ENCODE measurements around the gene ARFRP1. TPM values are rescaled to one million over a fixed set of nuclear protein-coding genes. Genes with fewer than 3 reads are reported as not detected.
A peak's percentile ranks its signal among the peaks of the same experiment; 100 is the strongest.

The ARFRP1 gene
- total RNA-seq, 1 donor from 2014 or later: 47.1 TPM

DNA sequence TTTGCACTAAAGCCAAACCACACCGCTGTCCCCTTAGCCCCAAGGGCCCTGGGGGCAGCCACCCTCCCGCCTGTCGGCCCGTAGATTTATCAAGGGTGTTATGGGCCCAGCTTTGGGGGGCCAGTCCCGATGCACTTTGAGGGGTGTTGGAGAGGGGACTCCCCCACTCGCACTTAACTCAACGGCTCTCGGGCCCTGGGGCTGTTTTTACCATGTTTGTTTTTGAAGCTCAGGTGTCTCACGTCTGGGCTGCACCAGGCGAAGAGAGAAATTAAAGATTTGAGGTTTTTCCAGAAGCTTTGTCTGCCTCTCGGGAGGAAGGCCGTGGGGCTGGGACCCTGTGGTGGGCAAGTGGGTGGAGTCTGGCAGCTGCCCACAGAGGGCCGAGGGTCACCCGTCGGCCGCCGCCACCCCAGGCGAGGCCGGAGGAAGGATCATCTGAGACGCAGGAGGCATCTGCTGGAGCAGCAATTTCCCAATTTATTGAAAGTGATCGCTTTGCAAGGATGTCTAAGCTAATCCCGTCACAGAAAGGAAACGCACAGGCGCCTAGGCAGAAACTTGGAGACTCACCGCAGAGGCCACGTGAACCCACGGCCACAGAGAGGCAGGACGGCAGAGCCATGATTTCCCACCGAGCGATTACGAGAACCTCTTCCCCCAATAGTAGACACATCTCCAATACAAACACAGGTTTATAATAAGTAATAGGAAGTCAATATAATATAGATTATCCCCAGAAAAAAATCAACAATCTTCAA lies 35.6 kb upstream of the ARFRP1 start:
- DNase-seq (ENCODE audit: low read depth): no peak

DNA sequence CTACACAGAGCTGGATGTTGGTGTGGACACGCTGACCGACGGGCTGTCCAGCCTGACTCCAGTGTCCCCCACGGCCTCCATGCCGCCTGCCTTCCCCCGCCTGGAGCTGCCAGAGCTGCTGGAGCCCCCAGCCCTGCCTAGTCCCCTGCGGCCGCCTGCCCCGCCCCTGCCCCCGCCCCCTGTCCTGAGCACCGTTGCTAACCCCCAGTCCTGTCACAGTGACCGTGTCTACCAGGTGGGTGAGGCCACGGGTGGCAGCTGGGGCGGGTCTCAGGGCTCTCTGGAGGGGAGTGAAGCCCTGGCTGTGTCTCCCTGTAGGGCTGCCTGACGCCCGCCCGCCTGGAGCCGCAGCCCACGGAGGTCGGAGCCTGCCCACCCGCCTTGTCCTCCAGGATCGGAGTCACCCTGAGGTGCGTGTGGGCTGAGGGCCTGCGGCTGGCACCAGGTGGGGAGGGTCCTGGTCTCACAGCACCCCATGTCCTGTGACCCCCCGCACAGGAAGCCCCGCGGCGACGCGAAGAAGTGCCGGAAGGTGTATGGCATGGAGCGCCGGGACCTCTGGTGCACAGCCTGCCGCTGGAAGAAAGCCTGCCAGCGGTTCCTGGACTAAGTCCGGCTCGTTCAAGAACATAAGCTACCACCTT lies 34.7 kb upstream of the ARFRP1 start:
- no peak for DNase-seq (ENCODE audit: low read depth)

- no peak for DNase-seq (ENCODE audit: low read depth)
Observed at GRCh38 chr20:63741676-63742380, 34.1 kb upstream of the ARFRP1 start.

DNA sequence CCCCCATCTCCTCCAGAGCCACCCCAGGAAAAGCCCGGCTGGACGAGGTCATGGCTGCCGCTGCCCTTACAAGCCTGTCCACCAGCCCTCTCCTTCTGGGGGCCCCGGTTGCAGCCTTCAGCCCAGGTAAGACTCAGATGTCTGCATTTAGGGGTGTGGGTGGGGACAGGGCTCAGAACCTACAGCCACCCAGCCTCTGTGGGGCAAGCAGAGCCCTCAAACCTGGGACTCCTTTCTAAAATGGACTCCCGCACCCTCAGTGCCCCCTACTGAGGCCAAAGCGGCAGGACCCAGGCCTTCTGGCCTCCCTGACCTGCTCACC lies 33.5 kb upstream of the ARFRP1 start:
- no peak for DNase-seq (ENCODE audit: low read depth)

DNA sequence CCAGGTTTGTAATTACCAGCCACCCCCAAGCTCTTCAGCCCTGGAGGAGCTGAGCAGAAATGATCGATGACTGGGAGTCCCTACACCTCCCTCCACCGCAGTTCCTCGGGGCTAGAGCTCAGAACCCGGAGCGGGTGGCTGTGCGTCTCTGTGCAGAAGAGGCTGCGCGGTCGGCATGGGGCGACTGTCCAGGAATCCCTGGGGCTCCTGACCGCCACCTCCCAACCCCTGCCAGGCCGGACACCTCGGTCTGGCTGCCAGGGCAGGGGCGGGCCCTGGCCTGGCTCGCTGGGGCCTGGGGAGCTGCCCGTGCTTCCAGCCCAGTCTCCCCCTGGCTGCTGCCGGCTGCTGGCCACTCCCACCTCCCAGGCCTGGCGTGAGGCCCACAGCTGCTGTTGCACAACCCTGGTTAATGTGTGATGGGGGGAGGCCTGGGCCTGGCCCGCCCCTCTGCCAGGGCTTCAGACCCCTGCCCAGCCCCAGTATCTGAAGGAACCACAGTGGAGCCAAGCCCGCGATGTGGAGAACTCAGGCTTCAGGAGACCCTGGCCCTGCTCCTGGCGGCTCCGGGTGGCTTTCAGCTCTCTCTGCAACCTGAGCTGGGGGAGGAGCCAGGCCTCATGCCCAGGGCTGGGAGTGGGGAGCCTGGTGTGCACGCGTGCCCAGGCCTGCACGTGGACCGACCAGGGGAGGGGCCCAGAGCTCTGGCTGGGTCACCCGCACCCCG lies 33.0 kb upstream of the ARFRP1 start:
- DNase-seq (ENCODE audit: low read depth): peak; percentile 95

- DNase-seq (ENCODE audit: low read depth): peak; percentile 63
Observed at GRCh38 chr20:63740070-63740626, 32.4 kb upstream of the ARFRP1 start.

DNA sequence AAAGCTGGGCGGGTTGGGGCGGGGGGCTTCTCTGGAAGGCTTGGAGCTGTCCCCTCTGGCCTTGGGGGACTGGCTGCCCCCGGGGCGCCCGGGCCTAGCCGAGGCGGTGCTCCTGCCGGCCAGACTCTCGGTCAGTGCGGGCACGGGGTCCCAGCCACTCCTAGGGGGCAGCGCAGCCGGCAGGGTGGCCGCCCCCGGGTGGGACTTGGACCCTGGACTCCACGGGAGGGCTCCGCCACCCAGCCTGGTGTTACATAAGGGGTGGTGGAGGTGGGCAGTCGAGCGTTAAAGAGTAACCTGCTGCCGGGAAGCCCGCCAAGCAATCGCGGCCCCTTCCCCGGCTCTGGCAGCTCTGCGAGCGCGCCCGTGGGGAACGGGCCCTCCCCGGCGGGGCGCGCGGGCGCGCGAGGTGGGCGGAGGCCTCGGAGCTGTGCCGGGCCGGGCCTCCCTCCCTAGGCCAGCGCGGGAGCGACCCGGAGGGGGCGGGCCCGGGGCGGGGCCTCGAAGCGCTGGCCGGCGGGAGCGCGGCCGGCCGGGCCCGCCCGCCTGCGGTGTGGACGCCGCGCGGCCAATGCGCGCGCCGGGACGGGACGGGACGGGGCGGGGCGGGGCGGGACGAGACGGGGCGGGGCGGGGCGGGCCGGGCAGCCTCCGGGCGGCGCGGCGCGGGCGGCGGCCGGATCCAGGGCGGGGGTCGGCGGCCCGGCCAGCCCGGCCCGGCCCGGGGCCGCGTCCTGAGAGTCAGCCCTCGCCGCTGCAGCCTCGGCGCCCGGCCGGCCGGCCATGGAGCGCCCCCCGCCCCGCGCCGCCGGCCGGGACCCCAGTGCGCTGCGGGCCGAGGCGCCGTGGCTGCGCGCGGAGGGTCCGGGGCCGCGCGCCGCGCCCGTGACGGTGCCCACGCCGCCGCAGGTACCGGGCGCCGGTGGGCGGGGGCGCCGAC lies 31.6 kb upstream of the ARFRP1 start, which contains the start of gene SLC2A4RG:
SLC2A4RG (plus strand) TSS at position 647 of the 940 bp plus-strand sequence; CDS start at position 784, 137 bp downstream.
- peak; percentile 81 for DNase-seq (ENCODE audit: low read depth)

DNA sequence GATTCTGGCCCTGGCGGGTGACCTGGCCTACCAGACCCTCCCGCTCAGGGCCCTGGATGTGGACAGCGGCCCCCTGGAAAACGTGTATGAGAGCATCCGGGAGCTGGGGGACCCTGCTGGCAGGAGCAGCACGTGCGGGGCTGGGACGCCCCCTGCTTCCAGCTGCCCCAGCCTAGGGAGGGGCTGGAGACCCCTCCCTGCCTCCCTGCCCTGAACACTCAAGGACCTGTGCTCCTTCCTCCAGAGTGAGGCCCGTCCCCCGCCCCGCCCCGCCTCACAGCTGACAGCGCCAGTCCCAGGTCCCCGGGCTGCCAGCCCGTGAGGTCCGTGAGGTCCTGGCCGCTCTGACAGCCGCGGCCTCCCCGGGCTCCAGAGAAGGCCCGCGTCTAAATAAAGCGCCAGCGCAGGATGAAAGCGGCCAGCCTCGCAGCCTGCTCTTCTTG lies 30.9 kb upstream of the ARFRP1 start:
- DNase-seq (ENCODE audit: low read depth): peak; percentile 18

DNA sequence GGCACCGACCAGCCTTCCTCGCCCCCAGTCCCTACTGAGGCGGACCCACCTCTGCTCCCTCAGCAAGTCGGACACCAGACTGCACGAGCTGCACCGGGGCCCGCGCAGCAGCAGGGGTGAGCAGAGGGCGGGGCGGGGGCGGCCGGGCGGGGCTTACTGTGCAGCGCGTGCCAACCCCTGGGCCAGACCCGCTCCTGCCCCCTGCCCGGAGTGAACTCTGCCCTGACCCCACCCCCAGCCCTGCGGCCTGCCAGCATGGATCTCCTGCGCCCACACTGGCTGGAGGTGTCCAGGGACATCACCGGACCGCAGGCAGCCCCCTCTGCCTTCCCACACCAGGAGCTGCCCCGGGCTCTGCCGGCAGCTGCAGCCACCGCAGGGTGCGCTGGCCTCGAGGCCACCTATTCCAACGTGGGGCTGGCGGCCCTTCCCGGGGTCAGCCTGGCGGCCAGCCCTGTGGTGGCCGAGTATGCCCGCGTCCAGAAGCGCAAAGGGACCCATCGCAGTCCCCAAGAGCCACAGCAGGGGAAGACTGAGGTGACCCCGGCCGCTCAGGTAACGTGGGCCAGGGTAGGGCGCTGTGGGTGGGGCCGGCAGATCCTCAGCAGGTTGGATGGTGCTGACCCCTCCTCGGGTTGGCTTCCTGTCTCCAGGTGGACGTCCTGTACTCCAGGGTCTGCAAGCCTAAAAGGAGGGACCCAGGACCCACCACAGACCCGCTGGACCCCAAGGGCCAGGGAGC lies 30.3 kb upstream of the ARFRP1 start:
- DNase-seq (ENCODE audit: low read depth): no peak

DNA sequence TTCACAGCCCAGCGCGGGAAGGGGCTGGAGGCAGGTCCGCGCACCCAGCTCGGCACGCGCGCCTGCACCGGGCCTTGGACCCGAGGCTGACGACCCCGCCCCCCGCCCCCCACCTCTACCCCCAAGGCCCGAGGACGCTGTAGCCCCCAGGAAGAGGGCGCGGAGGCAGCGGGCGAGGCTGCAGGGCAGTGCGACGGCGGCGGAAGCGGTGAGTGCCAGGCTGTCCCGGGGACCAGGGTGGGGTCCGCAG lies 29.8 kb upstream of the ARFRP1 start:
- no peak for DNase-seq (ENCODE audit: low read depth)

DNA sequence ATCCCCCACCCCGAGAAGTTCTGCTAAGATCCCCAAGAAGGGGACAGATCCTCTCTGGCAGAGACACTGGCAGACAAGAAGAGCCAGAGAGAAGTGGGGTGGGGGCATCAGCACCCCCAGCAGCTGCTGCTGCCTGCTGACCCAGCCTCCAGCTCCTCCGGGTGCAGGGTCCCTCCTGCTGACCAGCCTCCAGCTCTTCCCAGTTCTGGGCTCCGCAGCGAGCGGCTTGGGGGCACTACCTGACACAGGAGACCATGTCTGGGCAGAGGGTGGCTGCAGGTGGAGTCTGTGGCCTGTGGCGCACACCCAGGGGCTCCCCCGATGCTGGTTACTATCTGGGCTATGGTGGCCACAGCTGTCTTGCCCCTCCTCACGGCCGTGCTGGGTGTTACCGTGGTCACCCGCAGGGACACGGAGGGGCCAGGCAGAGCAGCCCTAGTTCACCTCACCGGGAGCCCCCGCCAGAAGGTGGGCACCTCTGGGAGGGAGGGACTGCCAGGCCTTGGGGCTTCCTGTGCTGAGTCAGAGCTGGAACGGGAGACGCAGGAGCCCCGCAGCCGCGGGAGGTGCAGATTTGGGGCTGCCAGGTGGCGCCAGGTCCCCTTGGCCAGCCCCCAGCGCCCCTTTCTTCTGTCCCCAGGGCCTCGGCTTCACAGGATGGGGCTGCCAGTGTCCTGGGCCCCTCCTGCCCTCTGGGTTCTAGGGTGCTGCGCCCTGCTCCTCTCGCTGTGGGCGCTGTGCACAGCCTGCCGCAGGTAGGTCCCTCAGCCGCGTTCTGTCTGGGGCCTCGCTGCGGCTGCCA lies 29.3 kb upstream of the ARFRP1 start:
- DNase-seq (ENCODE audit: low read depth): no peak

GRCh38 chr20:63735859-63736718 lies 28.3 kb upstream of the ARFRP1 start, which contains the start of gene LIME1:
LIME1 (plus strand) TSS chr20:63736664; CDS start chr20:63737550, 886 bp downstream.
- DNase-seq (ENCODE audit: low read depth): peak; percentile 13

DNA sequence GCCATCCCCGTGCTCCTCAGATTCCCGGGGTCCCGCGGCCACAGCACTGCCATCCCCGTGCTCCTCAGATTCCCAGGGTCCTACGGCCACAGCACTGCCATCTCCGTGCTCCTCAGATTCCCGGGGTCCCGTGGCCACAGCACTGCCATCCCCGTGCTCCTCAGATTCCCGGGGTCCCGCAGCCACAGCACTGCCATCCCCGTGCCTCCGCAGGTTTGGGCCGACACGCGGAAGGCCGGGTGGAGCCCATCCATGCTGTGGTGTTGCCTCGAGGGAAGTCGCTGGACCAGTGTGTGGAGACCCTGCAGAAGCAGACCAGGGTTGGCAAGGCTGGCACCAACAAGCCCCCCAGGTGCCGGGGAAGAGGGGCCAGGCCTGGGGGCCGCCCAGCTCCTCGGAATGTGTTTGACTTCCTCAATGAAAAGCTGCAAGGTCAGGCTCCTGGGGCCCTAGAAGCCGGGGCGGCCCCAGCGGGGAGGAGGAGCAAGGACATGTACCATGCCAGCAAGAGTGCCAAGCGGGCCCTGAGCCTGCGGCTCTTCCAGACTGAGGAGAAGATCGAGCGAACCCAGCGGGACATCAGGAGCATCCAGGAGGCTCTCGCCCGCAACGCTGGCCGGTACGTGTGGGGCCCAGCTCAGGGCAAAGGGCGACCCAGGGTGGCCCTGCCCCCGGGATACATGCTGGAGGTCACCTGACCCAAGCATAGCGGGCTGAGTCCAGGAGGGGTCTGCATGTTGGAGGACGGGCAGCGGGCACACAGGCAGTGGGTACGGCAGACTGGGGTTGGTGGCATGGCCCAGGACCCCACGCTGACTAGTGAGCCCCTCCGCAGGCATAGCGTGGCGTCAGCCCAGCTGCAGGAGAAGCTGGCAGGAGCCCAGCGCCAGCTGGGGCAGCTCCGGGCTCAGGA lies 27.4 kb upstream of the ARFRP1 start:
- no peak for DNase-seq (ENCODE audit: low read depth)

GRCh38 chr20:63734111-63734945 lies 26.6 kb upstream of the ARFRP1 start:
- no peak for DNase-seq (ENCODE audit: low read depth)

GRCh38 chr20:63733579-63734081 lies 25.9 kb upstream of the ARFRP1 start:
- DNase-seq (ENCODE audit: low read depth): no peak

DNA sequence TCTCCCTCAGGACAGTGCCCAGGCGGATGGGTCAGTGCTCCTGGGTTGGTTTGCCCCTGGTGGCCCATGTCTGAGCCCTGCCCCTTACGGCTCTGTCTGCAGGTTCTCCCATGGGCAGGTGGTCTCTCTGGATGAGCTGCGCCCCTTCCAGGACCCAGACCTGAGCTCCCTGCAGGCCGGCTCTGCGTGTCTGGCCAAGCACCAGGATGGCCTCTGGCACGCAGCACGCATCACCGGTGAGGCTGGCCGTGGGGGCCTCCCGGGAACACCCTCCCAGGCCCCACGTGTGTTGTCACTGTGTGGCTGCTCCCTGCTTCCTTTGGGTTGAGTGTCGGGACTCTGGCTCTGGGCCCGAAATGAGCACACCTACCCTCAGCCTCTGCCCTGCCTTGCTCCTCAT lies 25.3 kb upstream of the ARFRP1 start:
- DNase-seq (ENCODE audit: low read depth): no peak

All from myocyte (in vitro differentiated cells).